GM21390 (cell line): Measurements from ENCODE around the gene TBC1D22A.
"Not testable (repeated sequence)": the region's sequence is repeated elsewhere in the genome, so short reads cannot be mapped to it uniquely, and the experiment has no call there.

Experiments used
- ATAC-seq: cut with Tn5 transposase; IDR thresholded peaks from one replicate; pipeline ENCODE4 v1.9.1; 2021; ENCODE audit not compliant: unreplicated experiment

TBC1D22A gene

GRCh38 chr22:47040486-47041270 is 278.2 kb downstream of the TBC1D22A start:
- no peak for ATAC-seq

- ATAC-seq, result no peak
Measured at GRCh38 chr22:47041271-47042115, 279.0 kb downstream of the TBC1D22A start.

GRCh38 chr22:47042116-47042825 is 279.8 kb downstream of the TBC1D22A start:
- no peak for ATAC-seq

GRCh38 chr22:47042861-47043496 is 280.5 kb downstream of the TBC1D22A start:
- ATAC-seq, result no peak

- ATAC-seq, result no peak
Measured at GRCh38 chr22:47043835-47044721, 281.6 kb downstream of the TBC1D22A start.

GRCh38 chr22:47044722-47045535 is 282.5 kb downstream of the TBC1D22A start:
- ATAC-seq, result no peak

GRCh38 chr22:47045691-47046410 is 283.4 kb downstream of the TBC1D22A start:
- ATAC-seq, result no peak

GRCh38 chr22:47046411-47047065 is 284.1 kb downstream of the TBC1D22A start:
- ATAC-seq, result no peak

- no peak for ATAC-seq
Measured at GRCh38 chr22:47047321-47048122, 285.1 kb downstream of the TBC1D22A start.

- no peak for ATAC-seq
Measured at GRCh38 chr22:47048123-47049077, 285.9 kb downstream of the TBC1D22A start.

GRCh38 chr22:47049078-47049624 is 286.7 kb downstream of the TBC1D22A start:
- ATAC-seq, result no peak

- not testable (repeated sequence) for ATAC-seq
Measured at GRCh38 chr22:47049736-47050400, 287.4 kb downstream of the TBC1D22A start.

- no peak for ATAC-seq
Measured at GRCh38 chr22:47050401-47051051, 288.1 kb downstream of the TBC1D22A start.

GRCh38 chr22:47051441-47052071 is 289.1 kb downstream of the TBC1D22A start:
- ATAC-seq, result no peak
